GM12892 (cell line): ENCODE data around the gene SLC6A6.

ENCODE experiments used
- POLR2A ChIP-seq: IDR thresholded peaks from 2 replicates; pipeline ENCODE4 v1.6.1; 2011; ENCODE audit warnings: low read depth, low read length, control low read depth
- POLR2AphosphoS5 ChIP-seq: IDR thresholded peaks from 2 replicates; pipeline ENCODE4 v1.6.1; 2011; ENCODE audit warnings: low read depth, low read length, control low read depth
- TAF1 ChIP-seq: IDR thresholded peaks from 2 replicates; pipeline ENCODE4 v1.6.1; 2011; ENCODE audit warnings: low read depth, mild to moderate bottlenecking, control low read depth, low read length, borderline replicate concordance

DNA sequence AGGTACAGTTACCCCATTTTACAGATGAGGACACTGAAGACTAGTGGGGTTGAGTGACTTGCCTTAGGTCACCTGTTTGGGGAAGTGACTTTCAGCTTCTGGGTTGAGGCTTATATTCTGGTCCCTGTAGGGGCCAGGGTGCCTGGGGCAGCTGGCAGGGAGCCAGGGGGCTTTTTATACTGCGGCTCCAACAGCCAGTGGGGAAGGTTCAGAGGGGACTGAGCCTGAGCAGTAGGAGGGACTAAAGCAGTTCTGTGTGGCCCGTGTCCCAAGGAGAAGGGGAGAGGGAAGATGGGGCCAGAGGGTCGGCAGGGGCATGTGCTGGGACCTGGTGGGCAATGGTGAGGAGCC lies 37.7 kb downstream of the SLC6A6 start:
- TF ChIP-seq TAF1, result no peak
- TF ChIP-seq POLR2AphosphoS5, result no peak
- TF ChIP-seq POLR2A, result no peak
